ENCODE results near the gene P2RX7.

P2RX7 gene

DNA sequence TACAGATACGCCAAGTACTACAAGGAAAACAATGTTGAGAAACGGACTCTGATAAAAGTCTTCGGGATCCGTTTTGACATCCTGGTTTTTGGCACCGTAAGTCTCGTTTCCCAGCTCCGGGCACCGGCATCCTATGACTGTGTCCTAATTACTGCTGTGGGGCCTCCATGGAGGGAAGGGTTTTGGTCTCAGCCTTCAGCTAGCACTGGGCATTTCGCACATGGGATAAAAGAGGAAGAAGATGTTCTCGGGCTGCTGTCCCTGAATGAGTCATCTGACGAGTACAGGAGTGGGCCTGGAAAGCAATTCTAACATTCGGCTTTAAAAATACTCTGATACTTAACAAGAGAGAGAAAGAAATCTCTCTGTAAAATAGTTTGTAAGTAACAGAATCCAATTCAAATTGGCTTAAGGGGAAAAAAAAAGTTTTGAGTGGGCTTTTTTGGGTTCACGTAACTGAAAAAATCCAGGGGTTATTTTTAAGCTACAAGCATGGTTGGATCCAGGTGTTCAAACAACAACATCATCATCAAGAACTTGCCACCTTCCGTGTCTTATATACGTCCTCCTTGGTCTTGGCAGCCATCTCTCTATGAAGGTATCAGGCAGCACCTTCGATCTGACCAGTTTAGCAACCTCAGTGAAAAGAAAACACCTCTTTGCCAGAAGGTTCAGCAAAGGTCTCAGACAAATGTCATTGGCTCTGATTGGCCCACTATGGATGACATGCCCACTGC is 42.9 kb downstream of the P2RX7 start:
- no peak for TF ChIP-seq SIN3A (IDR thresholded peaks at IDR 0.05; ENCODE audit: borderline replicate concordance, insufficient read depth, low read length)

GRCh38 chr12:121176826-121177529 is 44.3 kb downstream of the P2RX7 start:
- no peak for TF ChIP-seq POLR2AphosphoS5 (IDR thresholded peaks at IDR 0.05; ENCODE audit: low read depth, low read length)
- TF ChIP-seq, protein P1, sequence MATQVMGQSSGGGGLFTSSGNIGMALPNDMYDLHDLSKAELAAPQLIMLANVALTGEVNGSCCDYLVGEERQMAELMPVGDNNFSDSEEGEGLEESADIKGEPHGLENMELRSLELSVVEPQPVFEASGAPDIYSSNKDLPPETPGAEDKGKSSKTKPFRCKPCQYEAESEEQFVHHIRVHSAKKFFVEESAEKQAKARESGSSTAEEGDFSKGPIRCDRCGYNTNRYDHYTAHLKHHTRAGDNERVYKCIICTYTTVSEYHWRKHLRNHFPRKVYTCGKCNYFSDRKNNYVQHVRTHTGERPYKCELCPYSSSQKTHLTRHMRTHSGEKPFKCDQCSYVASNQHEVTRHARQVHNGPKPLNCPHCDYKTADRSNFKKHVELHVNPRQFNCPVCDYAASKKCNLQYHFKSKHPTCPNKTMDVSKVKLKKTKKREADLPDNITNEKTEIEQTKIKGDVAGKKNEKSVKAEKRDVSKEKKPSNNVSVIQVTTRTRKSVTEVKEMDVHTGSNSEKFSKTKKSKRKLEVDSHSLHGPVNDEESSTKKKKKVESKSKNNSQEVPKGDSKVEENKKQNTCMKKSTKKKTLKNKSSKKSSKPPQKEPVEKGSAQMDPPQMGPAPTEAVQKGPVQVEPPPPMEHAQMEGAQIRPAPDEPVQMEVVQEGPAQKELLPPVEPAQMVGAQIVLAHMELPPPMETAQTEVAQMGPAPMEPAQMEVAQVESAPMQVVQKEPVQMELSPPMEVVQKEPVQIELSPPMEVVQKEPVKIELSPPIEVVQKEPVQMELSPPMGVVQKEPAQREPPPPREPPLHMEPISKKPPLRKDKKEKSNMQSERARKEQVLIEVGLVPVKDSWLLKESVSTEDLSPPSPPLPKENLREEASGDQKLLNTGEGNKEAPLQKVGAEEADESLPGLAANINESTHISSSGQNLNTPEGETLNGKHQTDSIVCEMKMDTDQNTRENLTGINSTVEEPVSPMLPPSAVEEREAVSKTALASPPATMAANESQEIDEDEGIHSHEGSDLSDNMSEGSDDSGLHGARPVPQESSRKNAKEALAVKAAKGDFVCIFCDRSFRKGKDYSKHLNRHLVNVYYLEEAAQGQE (IDR thresholded peaks at IDR 0.05; ENCODE audit: insufficient read depth in 1 of 2, low read depth in 2 of 2, low read length in 2 of 2) = no peak

DNA sequence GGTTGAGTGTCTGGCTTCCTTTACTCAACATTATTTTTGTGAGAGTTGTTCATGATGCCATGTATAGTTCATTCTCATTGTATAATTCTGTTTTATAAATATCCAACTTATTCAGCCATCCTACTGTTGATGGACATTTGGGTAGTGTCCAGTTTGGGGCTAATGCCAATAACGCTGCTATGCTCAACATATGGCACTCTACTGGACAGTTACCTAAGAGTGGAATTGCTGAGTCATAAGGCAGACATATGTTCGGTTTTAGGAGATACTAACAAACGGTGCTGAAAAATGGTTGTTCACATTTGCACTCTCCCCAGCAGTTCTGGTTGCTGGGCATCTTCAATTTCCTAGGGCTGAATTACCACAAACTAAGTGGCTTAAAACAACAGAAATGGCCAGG is 48.5 kb downstream of the P2RX7 start:
- TF ChIP-seq SIN3A (IDR thresholded peaks at IDR 0.05; ENCODE audit: borderline replicate concordance, insufficient read depth, low read length) (no peak), FOXP2 (optimal IDR thresholded peaks at IDR 0.05; ENCODE audit: borderline replicate concordance, extremely low read depth, extremely low read length, insufficient read depth) (no peak), POLR2AphosphoS5 (IDR thresholded peaks at IDR 0.05; ENCODE audit: low read depth, low read length) (no peak), TAF1 (IDR thresholded peaks at IDR 0.05; ENCODE audit: borderline replicate concordance, insufficient read depth, low read length) (no peak)
- TF ChIP-seq, protein P1 (IDR thresholded peaks at IDR 0.05; ENCODE audit: insufficient read depth in 1 of 2, low read depth in 2 of 2, low read length in 2 of 2) = no peak

DNA sequence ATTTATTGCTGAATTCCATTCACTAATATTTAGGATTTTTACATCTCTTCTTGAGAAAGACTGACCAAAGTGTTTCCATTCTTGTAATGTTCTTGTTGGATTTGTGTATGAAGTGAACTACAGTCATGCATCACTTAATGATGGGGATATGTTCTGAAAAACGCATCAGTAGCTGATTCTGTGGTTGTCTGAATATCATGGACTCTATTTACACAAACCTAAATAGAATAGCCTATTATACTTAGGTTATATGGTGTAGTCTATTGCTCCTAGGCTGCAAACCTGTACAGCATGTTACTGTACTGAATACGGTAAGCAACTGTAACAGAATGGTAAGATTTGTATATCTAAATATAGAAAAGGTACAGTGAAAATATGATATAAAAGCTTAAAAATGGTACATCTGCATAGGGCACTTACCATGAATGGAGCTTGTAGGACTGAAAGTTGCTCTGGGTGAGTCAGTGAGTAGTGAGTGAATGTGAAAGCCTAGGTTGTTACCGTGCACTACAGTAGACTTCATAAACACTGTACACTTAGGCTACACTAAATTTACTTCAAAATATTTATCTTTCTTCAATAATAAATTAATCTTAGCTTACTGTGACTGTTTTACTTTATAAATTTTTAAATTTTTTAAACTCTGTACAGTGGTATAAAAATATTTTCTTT is 49.7 kb downstream of the P2RX7 start:
- TF ChIP-seq POLR2AphosphoS5 (IDR thresholded peaks at IDR 0.05; ENCODE audit: low read depth, low read length) = no peak

DNA sequence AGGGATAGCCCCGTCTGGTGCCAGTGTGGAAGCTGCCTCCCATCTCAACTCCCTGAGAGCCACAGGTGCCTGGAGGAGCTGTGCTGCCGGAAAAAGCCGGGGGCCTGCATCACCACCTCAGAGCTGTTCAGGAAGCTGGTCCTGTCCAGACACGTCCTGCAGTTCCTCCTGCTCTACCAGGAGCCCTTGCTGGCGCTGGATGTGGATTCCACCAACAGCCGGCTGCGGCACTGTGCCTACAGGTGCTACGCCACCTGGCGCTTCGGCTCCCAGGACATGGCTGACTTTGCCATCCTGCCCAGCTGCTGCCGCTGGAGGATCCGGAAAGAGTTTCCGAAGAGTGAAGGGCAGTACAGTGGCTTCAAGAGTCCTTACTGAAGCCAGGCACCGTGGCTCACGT is 51.7 kb downstream of the P2RX7 start:
- no peak for TF ChIP-seq POLR2AphosphoS5 (IDR thresholded peaks at IDR 0.05; ENCODE audit: low read depth, low read length)
- TF ChIP-seq, protein P1 (IDR thresholded peaks at IDR 0.05; ENCODE audit: insufficient read depth in 1 of 2, low read depth in 2 of 2, low read length in 2 of 2) = no peak
- TF ChIP-seq SIN3A (IDR thresholded peaks at IDR 0.05; ENCODE audit: borderline replicate concordance, insufficient read depth, low read length) = no peak
- TF ChIP-seq TAF1 (IDR thresholded peaks at IDR 0.05; ENCODE audit: borderline replicate concordance, insufficient read depth, low read length) = no peak
- TF ChIP-seq FOXP2 (optimal IDR thresholded peaks at IDR 0.05; ENCODE audit: borderline replicate concordance, extremely low read depth, extremely low read length, insufficient read depth) = no peak
